A549 (cell line): Measurements from ENCODE around the gene FAM107B.

Experiments used
- EP300 ChIP-seq, 2 experiments: fragments of >200 bp; sonication (Bioruptor Twin); formaldehyde crosslinking; IDR thresholded peaks; 2 replicates in 1 of 2; 3 replicates in 1 of 2; pipeline ENCODE4 v1.6.1; 2016 to 2017
- JUN ChIP-seq, 2 experiments: fragments of >200 bp; sonication (Bioruptor Twin); formaldehyde crosslinking; IDR thresholded peaks; 2 replicates in 1 of 2; 3 replicates in 1 of 2; pipeline ENCODE4 v1.6.1; 2016 to 2017
- KDM1A ChIP-seq: fragments of 200-600 bp; sonication (generic); IDR thresholded peaks from 2 replicates; pipeline ENCODE4 v1.6.1; 2016; ENCODE audit warnings: low read depth, mild to moderate bottlenecking
- MAZ ChIP-seq: fragments of 150-350 bp; IDR thresholded peaks from 2 replicates; pipeline ENCODE4 v1.6.1; 2014; ENCODE audit warnings: antibody characterized with exemption, low read depth, low read length, borderline replicate concordance
- MYC ChIP-seq: IDR thresholded peaks from 2 replicates; pipeline ENCODE4 v1.6.1; 2012; ENCODE audit warnings: mild to moderate bottlenecking, inconsistent platforms, low read length, improper control_type of control experiment, borderline replicate concordance
- NPAS2 ChIP-seq: fragments of 250-450 bp; sonication (Bioruptor Pico); IDR thresholded peaks from 2 replicates; pipeline ENCODE4 v1.8.0; 2022; ENCODE audit warnings: mild to moderate bottlenecking, moderate library complexity, borderline replicate concordance
- POLR2A ChIP-seq: IDR thresholded peaks from 2 replicates; pipeline ENCODE4 v1.6.1; 2012; ENCODE audit warnings: mild to moderate bottlenecking, low read length
- POLR2AphosphoS2 ChIP-seq: conservative IDR thresholded peaks from 2 replicates; pipeline ENCODE4 v1.6.1; 2012; ENCODE audit warnings: low read length, improper control_type of control experiment, inconsistent platforms
- RAD21 ChIP-seq, 2 experiments: fragments of >200 bp in 1 of 2; sonication (Bioruptor Twin) in 1 of 2; formaldehyde crosslinking in 1 of 2; IDR thresholded peaks in 1 of 2; conservative IDR thresholded peaks in 1 of 2; 2 replicates in 1 of 2; 3 replicates in 1 of 2; pipeline ENCODE4 v1.6.1; 2012 to 2018; ENCODE audit warnings: inconsistent platforms in 1 of 2
- REST ChIP-seq: fragments of 200-600 bp; sonication (generic); IDR thresholded peaks from 2 replicates; pipeline ENCODE4 v1.6.1; 2016; ENCODE audit warnings: antibody characterized with exemption, mild to moderate bottlenecking, moderate library complexity

- TF ChIP-seq POLR2AphosphoS2 (no peak), NPAS2 (no peak), MYC (no peak), REST (no peak), KDM1A (no peak), JUN (IDR thresholded peaks at IDR 0.05) (no peak), EP300 (IDR thresholded peaks at IDR 0.05) (no peak), RAD21 (conservative IDR thresholded peaks at IDR 0.05 in 1 of 2, IDR thresholded peaks at IDR 0.05 in 1 of 2) (no peak), POLR2A (no peak), MAZ (no peak)
Observed at GRCh38 chr10:14557567-14557966, 217.1 kb downstream of the FAM107B start.
